ENCODE data around the gene SOX3.

GRCh38 chrX:140507982-140508305 is 3.1 kb upstream of the SOX3 start:
- no peak for TF ChIP-seq GATA2 (IDR thresholded peaks at IDR 0.05; ENCODE audit: low read depth, low read length)
- no peak for TF ChIP-seq GATA3 (IDR thresholded peaks at IDR 0.05; ENCODE audit: low read depth, low read length)

All from SH-SY5Y (cell line).